Measurements from ENCODE around the gene TMEM175. TPM values are rescaled to one million over a fixed set of nuclear protein-coding genes. Genes with fewer than 3 reads are reported as not detected.

TMEM175 gene
- total and polyA plus RNA-seq, 8 donors: 7.3 to 82.8 (median 19.5) TPM

GRCh38 chr4:991451-992296 is 59.4 kb downstream of the TMEM175 start:
- no peak for DNase-seq
- WGBS, 5 donors: 79 to 91% (median 84%) methylated on average over 27 to 50 of the region's 50 CpGs
- Histone ChIP-seq H3K9me3 (no peaks in the 10 kb centered on the region), H3K4me1 (peaks cover 29 to 58% (median 53%) of the 10 kb centered on the region in 4 donors), H3K36me3 (peaks cover 0 to 33% (median 21%) of the 10 kb centered on the region in 4 donors), H3K4me3 (peak overlapping the region in 1 of 4 donors; percentile 28), H3K27me3 (peaks cover 0 to 13% (median 1%) of the 10 kb centered on the region in 3 donors), H3K27ac (peak overlapping the region; percentile 87 to 96 (median 93))
- TF ChIP-seq, protein P1, sequence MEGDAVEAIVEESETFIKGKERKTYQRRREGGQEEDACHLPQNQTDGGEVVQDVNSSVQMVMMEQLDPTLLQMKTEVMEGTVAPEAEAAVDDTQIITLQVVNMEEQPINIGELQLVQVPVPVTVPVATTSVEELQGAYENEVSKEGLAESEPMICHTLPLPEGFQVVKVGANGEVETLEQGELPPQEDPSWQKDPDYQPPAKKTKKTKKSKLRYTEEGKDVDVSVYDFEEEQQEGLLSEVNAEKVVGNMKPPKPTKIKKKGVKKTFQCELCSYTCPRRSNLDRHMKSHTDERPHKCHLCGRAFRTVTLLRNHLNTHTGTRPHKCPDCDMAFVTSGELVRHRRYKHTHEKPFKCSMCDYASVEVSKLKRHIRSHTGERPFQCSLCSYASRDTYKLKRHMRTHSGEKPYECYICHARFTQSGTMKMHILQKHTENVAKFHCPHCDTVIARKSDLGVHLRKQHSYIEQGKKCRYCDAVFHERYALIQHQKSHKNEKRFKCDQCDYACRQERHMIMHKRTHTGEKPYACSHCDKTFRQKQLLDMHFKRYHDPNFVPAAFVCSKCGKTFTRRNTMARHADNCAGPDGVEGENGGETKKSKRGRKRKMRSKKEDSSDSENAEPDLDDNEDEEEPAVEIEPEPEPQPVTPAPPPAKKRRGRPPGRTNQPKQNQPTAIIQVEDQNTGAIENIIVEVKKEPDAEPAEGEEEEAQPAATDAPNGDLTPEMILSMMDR (IDR thresholded peaks at IDR 0.05): no peak
- TF ChIP-seq POLR2AphosphoS5 (IDR thresholded peaks at IDR 0.05): no peak
- TF ChIP-seq POLR2A (IDR thresholded peaks at IDR 0.05): no peak
- no peak for TF ChIP-seq EP300 (IDR thresholded peaks at IDR 0.05)
- intact Hi-C loops (cut with DNase I; ENCODE audit: low total_unique reads): no loop called here

DNA sequence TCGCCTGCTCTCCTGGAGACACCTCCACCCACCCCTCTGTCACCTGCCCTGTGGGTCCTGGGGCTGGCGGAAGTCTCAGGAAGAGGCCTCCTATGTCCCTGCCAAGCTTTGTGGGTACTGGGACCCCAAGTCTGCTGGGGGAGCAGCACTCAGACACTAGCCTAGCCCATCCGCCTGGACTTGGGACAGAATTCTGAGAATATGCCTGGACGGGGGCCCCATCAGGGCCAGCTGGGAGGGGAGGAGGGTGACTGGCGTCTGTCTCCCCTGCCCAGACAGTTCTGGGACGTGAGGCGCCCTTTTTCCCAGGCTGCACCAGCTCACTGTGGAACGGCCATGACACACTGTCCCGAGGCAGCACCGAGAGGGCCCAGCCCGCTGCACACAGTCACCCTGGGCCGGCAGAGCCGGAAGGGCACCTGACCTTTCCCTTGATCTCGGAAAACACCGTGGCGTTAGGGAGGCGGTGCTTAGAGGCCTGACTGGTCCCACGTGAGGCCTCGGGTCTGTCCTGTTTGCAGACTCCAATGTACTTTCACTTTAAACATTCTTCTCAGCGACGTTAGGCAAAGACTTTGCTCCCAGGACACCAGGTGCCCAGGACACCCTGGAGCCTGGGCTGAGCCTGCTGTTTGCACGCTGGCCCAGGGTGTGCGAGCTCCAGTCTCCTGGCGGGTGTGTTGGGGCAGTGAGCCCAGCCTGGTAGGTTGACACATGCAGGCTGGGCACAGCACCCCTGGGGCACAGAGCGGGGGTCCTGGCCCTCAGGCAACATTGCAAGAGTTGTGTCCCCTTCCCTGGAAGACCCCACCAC is 60.2 kb downstream of the TMEM175 start:
- Histone ChIP-seq H3K9me3 (no peaks in the 10 kb centered on the region), H3K4me3 (peak overlapping the region in 3 of 4 donors; percentile 17 to 28 (median 19)), H3K27ac (peak overlapping the region; percentile 87 to 96 (median 93)), H3K4me1 (peaks cover 32 to 62% (median 57%) of the 10 kb centered on the region in 4 donors), H3K27me3 (peaks cover 0 to 22% (median 10%) of the 10 kb centered on the region in 3 donors), H3K36me3 (peaks cover 0 to 33% (median 21%) of the 10 kb centered on the region in 4 donors)
- TF ChIP-seq EP300 (IDR thresholded peaks at IDR 0.05): no peak
- TF ChIP-seq POLR2A (IDR thresholded peaks at IDR 0.05): peak in 1 of 4 donors; percentile 6
- TF ChIP-seq POLR2AphosphoS5 (IDR thresholded peaks at IDR 0.05): peak in 2 of 3 donors; percentile 90 to 91
- intact Hi-C loops (cut with DNase I; ENCODE audit: low total_unique reads): no loop called here
- 25 to 54% (median 37%) methylated on average over 22 to 25 of the region's 25 CpGs for WGBS, 5 donors
- peak; percentile 91 to 94 for DNase-seq

DNA sequence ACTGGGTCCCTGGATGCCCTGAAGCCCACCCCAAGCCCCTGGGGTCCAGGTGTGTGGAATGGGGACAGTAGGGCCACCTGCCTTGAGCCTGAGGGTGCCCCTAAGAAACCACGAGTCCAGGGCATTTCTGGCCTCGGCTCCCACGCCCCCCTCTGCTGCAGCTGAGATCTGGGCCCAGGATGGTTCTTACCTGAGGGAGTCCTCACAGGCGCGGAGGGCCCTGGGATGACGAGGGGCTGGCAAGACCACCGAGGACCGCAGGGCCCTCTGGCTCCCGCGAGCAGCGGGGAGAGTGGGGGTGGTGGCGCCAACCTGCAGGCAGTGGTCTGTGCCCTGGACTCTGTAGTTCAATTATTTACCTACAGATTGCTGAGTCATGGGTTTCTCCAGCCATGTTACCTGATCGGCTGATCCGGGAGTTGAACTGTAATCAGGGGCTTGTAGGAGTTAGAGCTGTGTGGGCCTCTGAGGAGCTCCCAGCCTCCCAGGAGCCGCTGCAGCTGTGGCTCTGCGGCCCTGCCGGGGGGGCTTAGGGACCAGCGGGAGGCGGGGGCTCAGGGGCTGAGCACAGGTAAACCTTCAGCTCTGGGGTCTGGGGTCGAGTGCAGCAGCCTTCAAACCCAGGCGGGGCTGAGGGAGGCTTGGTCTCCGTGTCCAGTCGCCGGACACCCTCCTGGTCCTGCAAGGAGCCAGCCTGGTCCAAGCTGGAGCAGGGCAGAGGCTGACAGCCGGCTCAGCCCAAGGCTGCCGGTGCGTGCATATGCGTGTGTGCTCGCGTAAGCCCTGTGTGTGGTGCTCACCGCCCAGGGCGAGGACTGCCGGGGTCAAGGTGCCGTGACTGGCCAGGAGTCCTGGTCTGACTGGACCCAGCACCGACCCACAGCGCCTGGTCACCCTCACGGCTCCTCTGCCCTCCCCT is 61.1 kb downstream of the TMEM175 start, which contains the start of gene SLC26A1:
Gene SLC26A1, minus strand, starts transcription at position 294 of the 919 bp plus-strand sequence. CDS start 1,701 bp downstream, outside the sequence.
- intact Hi-C loops (cut with DNase I; ENCODE audit: low total_unique reads): no loop called here
- no peaks in the 10 kb centered on the region for H3K9me3 ChIP-seq
- WGBS, 5 donors: 33 to 67% (median 50%) methylated on average over 8 to 37 of the region's 37 CpGs

More for the DNA sequence above, 61.1 kb downstream of the TMEM175 start, which contains the start of gene SLC26A1:
- H3K4me1 ChIP-seq: peaks cover 30 to 61% (median 56%) of the 10 kb centered on the region in 4 donors
- peaks cover 0 to 30% (median 18%) of the 10 kb centered on the region in 3 donors for H3K27me3 ChIP-seq
- peak within 1 kb of the TSS in 3 of 4 donors; percentile 17 to 28 (median 19) for H3K4me3 ChIP-seq
- DNase-seq: peak; percentile 60 to 85
- H3K27ac ChIP-seq: peak within 1 kb of the TSS; percentile 87 to 96 (median 93)
- H3K36me3 ChIP-seq: peaks cover 0 to 33% (median 21%) of the 10 kb centered on the region in 4 donors
- TF ChIP-seq, protein P1 (IDR thresholded peaks at IDR 0.05): no peak
- TF ChIP-seq POLR2AphosphoS5 (IDR thresholded peaks at IDR 0.05): no peak
- no peak for TF ChIP-seq EP300 (IDR thresholded peaks at IDR 0.05)
- TF ChIP-seq POLR2A (IDR thresholded peaks at IDR 0.05): no peak
